Cardiac septum (tissue), 1 donor: ENCODE measurements around the gene TAF9B. TPM values are rescaled to one million over a fixed set of nuclear protein-coding genes. Genes with fewer than 3 reads are reported as not detected.
"Not testable (repeated sequence)": the region's sequence is repeated elsewhere in the genome, so short reads cannot be mapped to it uniquely, and the experiment has no call there.

Source experiments
- DNase-seq: peaks from one replicate; pipeline ENCODE4 v3.0.0-alpha.2; 2020; ENCODE audit warnings: low spot score
- intact Hi-C: fragments of 100-400 bp; cut with DNase I; formaldehyde crosslinking; loops from one replicate; pipeline ENCODE4 v1.14.0; 2022
- long read RNA-seq: library from polyadenylated mRNA; unstranded; transcript quantifications from one replicate; pipeline ENCODE4 v2.0.0, GENCODE V29; 2021
- total RNA-seq: library from RNA; stranded (reverse); fragmentation: NEBNext Ultra II Directional; extraction: Animal tissue kit (Norgen Biotek cat#: 25700); gene quantifications from one replicate; pipeline ENCODE4 v1.2.1, GENCODE V29; 2021
- donor health status: DM: no; HTN: no; CAD: no.

TAF9B gene
- 19.6 TPM for total RNA-seq
- long read RNA-seq, transcript TAF9B-201 (7 exons, 2,713 nt), result major isoform, 31 of 34 reads
- long read RNA-seq, partial matches to known transcripts, result 1 of 34 reads
- long read RNA-seq, other reads (novel, unspliced or antisense), result 2 of 34 reads

GRCh38 chrX:78139160-78140123 is at the start of gene TAF9B:
Gene TAF9B (minus strand): TSS chrX:78139650. CDS start chrX:78139611, 39 bp downstream.
- intact Hi-C loops, result no loop called here
- peak; percentile 92 for DNase-seq

GRCh38 chrX:78182881-78183280 is 43.4 kb upstream of the TAF9B start:
- intact Hi-C loops, result no loop called here

GRCh38 chrX:78181307-78181706 is 41.9 kb upstream of the TAF9B start:
- intact Hi-C loops, result no loop called here
- no peak for DNase-seq

More at GRCh38 chrX:78182881-78183280, 43.4 kb upstream of the TAF9B start:
- no peak for DNase-seq

DNA sequence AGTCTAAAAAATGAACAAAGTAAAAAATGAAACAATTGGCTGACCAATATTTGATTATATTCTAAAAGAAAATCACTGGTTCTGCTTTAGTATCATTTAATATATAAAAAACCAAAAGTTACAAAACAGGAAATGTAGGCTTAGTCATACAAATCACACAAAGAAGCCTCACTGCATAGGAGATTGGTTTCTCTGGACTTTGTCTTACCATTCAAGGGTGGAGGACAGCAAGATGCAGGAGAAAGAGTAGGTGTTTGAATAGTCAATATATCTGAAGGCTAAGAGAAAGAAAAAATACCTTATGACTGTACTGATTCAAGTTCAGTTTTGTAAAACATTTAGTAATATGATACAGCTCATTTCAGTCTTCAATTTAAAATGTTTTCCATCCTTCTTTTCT is 28.6 kb upstream of the TAF9B start:
- intact Hi-C loops, result no loop called here
- no peak for DNase-seq

DNA sequence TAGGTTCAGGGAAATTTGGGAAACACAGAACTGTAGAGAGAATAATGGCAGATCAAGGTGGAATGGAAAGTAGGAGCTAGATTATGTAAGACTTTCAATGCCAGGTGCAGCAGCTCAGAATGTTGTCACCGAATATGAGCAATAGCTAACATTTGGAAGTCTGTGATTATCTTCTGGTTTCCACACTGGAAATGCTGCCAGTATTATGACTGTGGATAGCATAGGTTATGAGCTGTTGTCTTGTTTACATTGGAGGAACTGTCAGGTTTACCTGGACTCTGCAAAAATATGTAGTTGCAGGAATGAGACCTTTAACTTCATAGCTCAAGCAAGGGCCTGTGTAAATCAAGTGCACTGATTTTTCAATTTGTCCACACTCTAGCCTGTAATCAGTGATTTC is 26.0 kb upstream of the TAF9B start:
- intact Hi-C loops, result no loop called here
- no peak for DNase-seq

GRCh38 chrX:78163175-78163574 is 23.7 kb upstream of the TAF9B start:
- DNase-seq, intact Hi-C loops: not testable (repeated sequence)

DNA sequence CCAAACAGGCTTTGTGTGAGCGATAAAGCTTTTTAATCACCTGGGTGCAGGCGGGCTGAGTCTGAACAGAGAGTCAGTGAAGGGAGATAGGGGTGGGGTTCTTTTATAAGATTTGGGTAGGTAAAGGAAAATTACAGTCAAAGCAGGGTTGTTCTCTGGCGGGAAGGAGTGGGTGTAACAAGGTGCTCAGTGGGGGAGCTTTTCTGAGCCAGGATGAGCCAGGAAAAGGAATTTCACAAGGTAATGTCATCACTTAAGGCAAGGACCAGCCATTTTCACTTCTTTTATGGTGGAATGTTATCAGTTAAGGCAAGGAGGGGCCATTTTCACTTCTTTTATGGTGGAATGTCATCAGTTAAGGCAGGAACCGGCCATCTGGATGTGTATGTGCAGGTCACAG is 21.3 kb upstream of the TAF9B start:
- DNase-seq, intact Hi-C loops: not testable (repeated sequence)

- not testable (repeated sequence) for DNase-seq
These were observed 18.4 kb upstream of the TAF9B start for GRCh38 chrX:78157846-78158245.

DNA sequence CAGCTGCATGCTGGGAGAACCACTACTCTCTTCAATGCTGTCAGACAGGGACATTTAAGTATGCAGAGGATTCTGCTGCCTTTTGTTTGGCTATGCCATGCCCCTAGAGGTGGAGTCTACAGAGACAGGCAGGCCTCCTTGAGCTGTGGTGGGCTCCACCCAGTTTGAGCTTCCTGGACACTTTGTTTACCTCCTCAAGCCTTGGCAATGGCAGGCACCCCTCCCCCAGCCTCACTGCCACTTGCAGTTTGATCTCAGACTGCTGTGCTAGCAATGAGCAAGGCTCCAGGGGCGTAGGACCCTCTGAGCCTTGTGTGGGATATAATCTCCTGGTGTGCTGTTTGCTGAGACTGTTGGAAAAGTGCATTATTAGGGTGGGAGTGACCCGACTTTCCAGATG is 17.9 kb upstream of the TAF9B start:
- DNase-seq, intact Hi-C loops: not testable (repeated sequence)

More at GRCh38 chrX:78157846-78158245, 18.4 kb upstream of the TAF9B start:
- intact Hi-C loops, result not testable (repeated sequence)

GRCh38 chrX:78147002-78147540 is 7.6 kb upstream of the TAF9B start:
- DNase-seq, result not testable (repeated sequence)

DNA sequence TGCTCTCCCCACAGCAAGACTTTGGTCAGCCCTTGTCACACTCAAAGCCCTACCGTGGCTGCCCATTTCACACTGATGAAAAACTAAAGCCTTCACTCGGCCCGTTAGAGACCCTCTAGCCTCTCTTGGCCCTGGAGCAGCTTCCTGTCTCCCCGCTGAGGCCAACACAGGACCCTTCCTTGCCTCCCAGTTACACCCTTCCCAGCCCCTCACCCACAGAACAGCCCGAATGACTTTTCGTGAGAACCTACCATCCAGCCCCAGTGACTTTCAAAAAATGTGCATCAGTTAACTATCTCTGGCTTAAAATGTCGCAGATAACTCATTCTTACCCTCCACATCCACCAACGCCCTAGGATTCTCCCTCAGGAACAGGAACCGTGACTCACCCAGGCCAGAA is 756 bp upstream of the TAF9B start:
- intact Hi-C loops, result no loop called here
- DNase-seq, result no peak

More at GRCh38 chrX:78147002-78147540, 7.6 kb upstream of the TAF9B start:
- intact Hi-C loops, result not testable (repeated sequence)

GRCh38 chrX:78133238-78133960 is 6.1 kb downstream of the TAF9B start:
- no peak for DNase-seq
- intact Hi-C loops, result no loop called here

GRCh38 chrX:78131117-78131516 is 8.3 kb downstream of the TAF9B start:
- intact Hi-C loops, result no loop called here

GRCh38 chrX:78130396-78130795 is 9.1 kb downstream of the TAF9B start:
- no peak for DNase-seq
- intact Hi-C loops, result no loop called here

More at GRCh38 chrX:78131117-78131516, 8.3 kb downstream of the TAF9B start:
- DNase-seq, result no peak

GRCh38 chrX:78129714-78130113 is 9.7 kb downstream of the TAF9B start:
- intact Hi-C loops, result no loop called here
- no peak for DNase-seq

GRCh38 chrX:78125781-78126180 is 13.7 kb downstream of the TAF9B start:
- intact Hi-C loops, DNase-seq: not testable (repeated sequence)

DNA sequence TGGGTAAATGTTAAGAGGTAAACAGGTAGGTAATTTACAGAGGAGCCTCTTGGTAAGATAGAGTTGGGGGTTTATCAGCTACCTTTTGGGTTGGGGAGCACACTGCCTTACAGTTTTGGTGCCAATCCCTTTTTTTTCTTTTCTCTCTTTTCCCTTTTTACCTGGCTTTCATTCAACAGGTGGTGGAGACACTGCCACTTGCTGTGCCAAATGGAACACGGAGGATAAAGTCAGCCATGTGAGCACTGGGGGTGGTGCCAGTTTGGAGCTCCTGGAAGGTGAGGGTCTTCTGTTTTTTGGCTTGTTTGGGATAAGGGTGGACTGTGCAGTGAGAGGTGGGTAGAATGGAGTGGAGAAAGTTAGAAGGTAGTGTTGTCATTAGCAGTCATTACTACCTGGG is 14.3 kb downstream of the TAF9B start:
- no peak for DNase-seq
- intact Hi-C loops, result no loop called here

DNA sequence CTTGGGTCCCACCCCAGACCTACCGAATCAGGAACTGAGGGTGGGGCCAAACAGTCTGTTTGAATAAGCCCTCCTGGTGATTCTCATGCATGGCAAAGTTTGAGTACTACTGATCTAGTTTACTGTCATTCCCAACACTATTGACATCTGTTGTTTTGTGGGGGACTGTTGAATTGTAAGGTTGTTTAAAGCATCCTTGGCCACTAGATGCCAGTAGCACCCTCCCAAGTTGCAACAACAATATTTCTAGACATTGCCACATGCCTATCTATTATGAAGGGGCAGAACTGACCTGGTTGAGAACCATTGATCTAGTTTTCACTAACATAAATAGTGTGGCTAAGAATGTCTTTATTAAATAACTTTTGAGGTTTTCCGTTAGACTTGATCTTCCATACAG is 15.1 kb downstream of the TAF9B start:
- no peak for DNase-seq
- intact Hi-C loops, result no loop called here

DNA sequence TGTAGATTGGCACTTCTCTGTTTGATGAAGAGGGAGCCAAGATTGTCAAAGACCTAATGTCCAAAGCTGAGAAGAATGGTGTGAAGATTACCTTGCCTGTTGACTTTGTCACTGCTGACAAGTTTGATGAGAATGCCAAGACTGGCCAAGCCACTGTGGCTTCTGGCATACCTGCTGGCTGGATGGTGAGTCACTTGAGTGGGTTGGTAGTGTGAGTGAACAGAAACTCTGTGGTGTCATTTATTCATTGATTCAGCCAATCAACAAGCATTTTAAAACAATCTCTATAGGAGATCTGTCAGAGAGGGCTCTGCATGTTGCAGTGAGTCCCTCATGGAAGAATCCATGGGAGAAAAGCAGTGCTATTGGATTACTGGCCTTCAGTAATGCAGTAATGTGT is 16.3 kb downstream of the TAF9B start:
- intact Hi-C loops, result no loop called here
- DNase-seq, result no peak
